HFFc6 (cell line): ENCODE data around the gene LMAN2. TPM values are rescaled to one million over a fixed set of nuclear protein-coding genes. Genes with fewer than 3 reads are reported as not detected.

ENCODE experiments used
- DNase-seq: peaks from one replicate; pipeline ENCODE4 v3.0.0-alpha.2; 2018
- H3K27ac Mint-ChIP-seq: 2 replicates; pipeline ENCODE4 v1.8.0; 2020; ENCODE audit warnings: mild to moderate bottlenecking, mixed read lengths
- H3K27me3 Mint-ChIP-seq: 2 replicates; pipeline ENCODE4 v1.8.0; 2021; ENCODE audit warnings: mild to moderate bottlenecking, moderate library complexity, mixed read lengths; ENCODE audit not compliant: insufficient read depth
- H3K36me3 Mint-ChIP-seq: 2 replicates; pipeline ENCODE4 v1.8.0; 2021; ENCODE audit warnings: low read depth, mixed read lengths
- H3K4me1 Mint-ChIP-seq: 2 replicates; pipeline ENCODE4 v1.8.0; 2020; ENCODE audit warnings: low read depth, mixed read lengths
- H3K4me3 Mint-ChIP-seq: 2 replicates; pipeline ENCODE4 v1.8.0; 2020; ENCODE audit warnings: mild to moderate bottlenecking, moderate library complexity, mixed read lengths
- H3K9me3 Mint-ChIP-seq: 2 replicates; pipeline ENCODE4 v1.8.0; 2020; ENCODE audit warnings: mild to moderate bottlenecking, mixed read lengths
- total RNA-seq, 6 experiments: library from RNA; stranded (reverse); fragmentation: NEBNext Ultra II Directional; extraction: Animal tissue kit (Norgen Biotek cat#: 25700); gene quantifications; 2 replicates in 1 of 6; 3 replicates in 5 of 6; pipeline ENCODE4 v1.2.3, GENCODE V29; 2021
- TF ChIP-seq, protein P1 (sequence below): fragments of 200-600 bp; sonication (generic); IDR thresholded peaks from 2 replicates; pipeline ENCODE4 v1.5.0; 2021; ENCODE audit warnings: antibody characterized with exemption, mild to moderate bottlenecking

Gene LMAN2
- total RNA-seq, 6 experiments from 2014 or later: 153 to 169 (median 164) TPM

DNA sequence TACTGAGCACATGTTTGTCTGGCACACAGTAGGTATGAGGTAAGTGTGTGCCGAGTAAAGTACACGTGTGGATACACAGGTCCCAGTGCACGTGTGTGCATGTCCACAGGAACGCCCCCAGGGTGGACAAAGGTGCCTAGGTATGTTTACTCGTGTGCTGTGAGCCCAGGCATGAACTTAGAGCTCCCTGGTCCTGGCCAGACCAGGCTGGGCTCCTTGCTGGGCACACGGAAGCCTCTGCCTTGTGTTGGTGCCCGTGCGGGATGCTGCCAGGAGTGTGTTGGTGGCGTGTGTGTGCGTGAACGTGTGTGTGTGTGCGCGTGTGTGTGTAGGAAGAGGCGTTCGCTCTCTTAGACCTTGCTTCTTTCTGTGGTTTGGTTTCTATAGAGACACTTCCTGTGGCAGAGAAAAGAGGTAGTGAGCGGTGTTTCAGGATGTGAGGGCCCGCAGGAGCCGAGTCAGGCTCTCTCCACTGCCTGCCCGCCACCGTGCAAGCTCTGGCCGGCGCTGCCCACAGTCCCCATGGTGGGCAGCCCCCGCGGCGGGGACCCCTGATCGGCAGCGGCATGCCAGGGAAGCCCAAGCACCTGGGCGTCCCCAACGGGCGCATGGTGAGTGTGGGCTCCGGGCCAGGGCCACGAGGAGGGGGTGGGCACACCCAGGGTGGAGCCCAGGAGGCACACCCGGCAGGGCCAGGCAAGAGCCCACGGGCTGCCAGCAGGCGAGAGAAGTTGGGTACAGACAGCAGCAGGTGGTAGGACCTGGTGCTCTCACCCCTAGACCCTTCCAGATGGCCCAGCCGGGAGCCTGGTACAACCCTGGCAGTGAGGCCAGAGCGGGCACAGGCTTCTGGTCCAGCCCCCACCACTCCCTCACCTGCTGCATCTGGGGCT lies 6.2 kb upstream of the LMAN2 start, which contains the start of gene RGS14:
TSS of gene RGS14 (plus strand) at position 466 of the 893 bp plus-strand sequence. CDS start at position 567, 101 bp downstream.
- Mint-ChIP-seq H3K4me1 (no peaks in the 10 kb centered on the region), H3K27ac (no peak within 1 kb of the TSS), H3K9me3 (no peaks in the 10 kb centered on the region), H3K27me3 (peaks cover 26% of the 10 kb centered on the region), H3K36me3 (no peaks in the 10 kb centered on the region), H3K4me3 (no peak within 1 kb of the TSS)
- peak; percentile 46 for DNase-seq
- TF ChIP-seq, protein P1, sequence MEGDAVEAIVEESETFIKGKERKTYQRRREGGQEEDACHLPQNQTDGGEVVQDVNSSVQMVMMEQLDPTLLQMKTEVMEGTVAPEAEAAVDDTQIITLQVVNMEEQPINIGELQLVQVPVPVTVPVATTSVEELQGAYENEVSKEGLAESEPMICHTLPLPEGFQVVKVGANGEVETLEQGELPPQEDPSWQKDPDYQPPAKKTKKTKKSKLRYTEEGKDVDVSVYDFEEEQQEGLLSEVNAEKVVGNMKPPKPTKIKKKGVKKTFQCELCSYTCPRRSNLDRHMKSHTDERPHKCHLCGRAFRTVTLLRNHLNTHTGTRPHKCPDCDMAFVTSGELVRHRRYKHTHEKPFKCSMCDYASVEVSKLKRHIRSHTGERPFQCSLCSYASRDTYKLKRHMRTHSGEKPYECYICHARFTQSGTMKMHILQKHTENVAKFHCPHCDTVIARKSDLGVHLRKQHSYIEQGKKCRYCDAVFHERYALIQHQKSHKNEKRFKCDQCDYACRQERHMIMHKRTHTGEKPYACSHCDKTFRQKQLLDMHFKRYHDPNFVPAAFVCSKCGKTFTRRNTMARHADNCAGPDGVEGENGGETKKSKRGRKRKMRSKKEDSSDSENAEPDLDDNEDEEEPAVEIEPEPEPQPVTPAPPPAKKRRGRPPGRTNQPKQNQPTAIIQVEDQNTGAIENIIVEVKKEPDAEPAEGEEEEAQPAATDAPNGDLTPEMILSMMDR: no peak

DNA sequence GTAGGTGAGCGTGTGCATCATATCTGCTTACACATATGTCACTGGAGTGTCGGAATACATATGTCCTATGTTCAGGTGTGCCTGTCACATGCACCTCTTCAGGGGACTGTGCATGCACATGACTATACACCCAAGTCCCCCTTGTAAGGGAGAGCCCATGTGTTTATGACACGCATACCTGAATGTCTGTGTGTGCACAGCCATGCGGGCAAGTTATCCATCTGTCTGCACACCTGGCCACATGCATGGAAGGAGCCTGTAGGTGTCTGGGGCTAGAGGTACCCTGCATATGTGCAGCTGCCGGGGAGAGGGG lies 5.6 kb upstream of the LMAN2 start:
- no peaks in the 10 kb centered on the region for H3K36me3 Mint-ChIP-seq
- H3K9me3 Mint-ChIP-seq: no peaks in the 10 kb centered on the region
- no peak overlapping the region for H3K27ac Mint-ChIP-seq
- DNase-seq: no peak
- peaks cover 26% of the 10 kb centered on the region for H3K27me3 Mint-ChIP-seq
- TF ChIP-seq, protein P1: no peak
- peaks cover under 1% of the 10 kb centered on the region; the same call in 1 of the 2 replicates for H3K4me1 Mint-ChIP-seq
- no peak overlapping the region for H3K4me3 Mint-ChIP-seq

DNA sequence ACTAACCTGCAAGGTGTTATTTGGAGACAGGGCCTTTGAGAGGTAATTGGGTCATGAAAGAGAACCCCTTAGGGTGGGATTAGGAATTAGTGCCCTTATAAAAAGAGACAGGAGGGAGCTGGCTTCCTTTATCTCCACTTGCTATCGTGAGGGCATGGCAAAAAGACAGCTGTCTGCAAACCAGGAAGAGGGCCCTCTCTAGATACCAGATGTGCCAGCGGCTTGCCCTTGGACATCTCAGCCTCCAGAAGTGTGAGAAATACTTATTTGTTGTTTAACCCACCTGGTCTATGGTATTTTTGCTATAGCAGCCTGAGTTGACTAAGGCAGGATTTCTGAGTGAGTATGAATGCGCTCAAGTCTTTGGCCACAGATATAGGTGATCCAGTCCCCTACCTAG lies 5.3 kb upstream of the LMAN2 start:
- TF ChIP-seq, protein P1: no peak
- DNase-seq: no peak
- H3K4me3 Mint-ChIP-seq: no peak overlapping the region
- H3K27ac Mint-ChIP-seq: no peak overlapping the region
- H3K4me1 Mint-ChIP-seq: peaks cover 4% of the 10 kb centered on the region; the same call in 1 of the 2 replicates
- H3K9me3 Mint-ChIP-seq: no peaks in the 10 kb centered on the region
- H3K27me3 Mint-ChIP-seq: peaks cover 26% of the 10 kb centered on the region
- no peaks in the 10 kb centered on the region for H3K36me3 Mint-ChIP-seq

DNA sequence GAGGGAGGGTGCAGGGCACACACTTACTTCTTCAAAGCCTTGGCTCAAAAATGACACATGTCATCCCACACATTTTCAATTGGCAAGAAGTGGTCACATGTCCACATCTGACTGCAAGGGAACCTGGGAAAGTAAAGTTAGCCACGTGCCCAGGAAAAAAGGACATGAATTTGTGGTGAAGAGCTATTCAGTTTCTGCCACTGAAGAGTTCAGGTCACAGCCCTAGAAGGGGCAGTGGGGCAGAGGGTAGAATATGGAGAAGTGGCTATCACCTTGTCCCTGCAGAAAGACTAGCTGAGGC lies 4.3 kb upstream of the LMAN2 start:
- DNase-seq: no peak
- Mint-ChIP-seq H3K9me3 (no peaks in the 10 kb centered on the region), H3K4me1 (peaks cover 5% of the 10 kb centered on the region), H3K27ac (no peak overlapping the region), H3K4me3 (no peak overlapping the region), H3K27me3 (peaks cover 26% of the 10 kb centered on the region), H3K36me3 (no peaks in the 10 kb centered on the region)
- TF ChIP-seq, protein P1: no peak

DNA sequence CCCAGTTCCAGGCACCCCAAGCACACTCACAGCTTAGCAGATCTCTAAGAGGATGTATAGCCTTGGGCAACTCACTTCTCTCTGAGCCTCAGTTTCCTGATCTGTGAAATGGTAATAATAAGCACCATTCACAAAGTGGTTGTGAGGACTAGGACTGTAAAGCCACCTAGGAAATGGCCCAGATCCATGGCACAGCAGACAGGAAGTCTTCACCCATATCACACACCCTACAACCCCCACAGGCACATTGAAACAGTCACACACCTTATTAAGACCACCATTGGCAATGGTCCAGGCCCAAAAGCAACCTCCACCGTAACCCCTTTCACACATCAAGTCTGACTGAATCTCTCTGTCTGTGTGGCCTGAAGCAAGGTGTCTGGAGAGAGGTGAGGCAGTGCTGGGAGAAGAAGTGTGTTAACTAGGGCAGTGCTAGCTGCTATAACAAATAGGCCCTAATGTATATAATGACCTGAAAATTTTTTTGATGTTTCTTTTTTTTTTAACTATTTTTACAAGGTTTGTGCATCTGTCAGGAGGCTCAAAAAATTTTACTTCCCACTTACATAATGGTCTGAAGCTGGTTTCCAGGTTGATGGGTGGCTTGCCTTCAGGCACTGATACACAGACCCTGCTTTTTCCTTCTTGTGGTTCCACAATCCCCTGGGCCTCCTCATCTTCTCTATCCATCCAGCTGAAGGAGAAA lies 3.8 kb upstream of the LMAN2 start:
- H3K27ac Mint-ChIP-seq: no peak overlapping the region
- peaks cover 23% of the 10 kb centered on the region for H3K27me3 Mint-ChIP-seq
- no peaks in the 10 kb centered on the region for H3K36me3 Mint-ChIP-seq
- no peak overlapping the region for H3K4me3 Mint-ChIP-seq
- DNase-seq: no peak
- no peaks in the 10 kb centered on the region for H3K9me3 Mint-ChIP-seq
- H3K4me1 Mint-ChIP-seq: peaks cover 11% of the 10 kb centered on the region
- TF ChIP-seq, protein P1: no peak
